ENCODE data around the gene INPP5F.
"Not testable (repeated sequence)": the region's sequence is repeated elsewhere in the genome, so short reads cannot be mapped to it uniquely, and the experiment has no call there.

DNA sequence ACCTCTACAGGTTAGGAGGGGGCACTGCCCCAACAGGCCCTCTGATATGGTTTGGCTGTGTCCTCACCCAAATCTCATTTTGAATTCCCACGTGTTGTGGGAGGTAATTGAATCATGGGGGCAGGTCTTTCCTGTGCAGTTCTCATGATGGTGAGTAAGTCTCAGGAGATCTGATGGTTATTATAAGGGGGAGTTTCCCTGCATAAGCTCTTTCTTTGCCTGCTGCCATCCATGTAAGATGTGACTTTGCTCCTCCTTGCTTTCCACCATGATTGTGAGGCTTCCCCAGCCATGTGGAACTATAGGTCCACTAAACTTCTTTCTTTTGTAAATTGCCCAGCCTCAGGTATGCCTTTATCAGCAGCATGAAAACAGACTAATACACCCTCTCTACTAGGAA is 14.9 kb upstream of the INPP5F start:
- not testable (repeated sequence) for TF ChIP-seq ZNF274 (IDR thresholded peaks at IDR 0.05; ENCODE audit: low read depth, low read length); SUZ12 (IDR thresholded peaks at IDR 0.05; ENCODE audit: extremely low read depth, insufficient read depth, insufficient read length); YY1 (IDR thresholded peaks at IDR 0.05; ENCODE audit: insufficient read depth, insufficient read length)

All from NT2/D1 (cell line).